IMR-90 (cell line): Measurements from ENCODE around the gene TRAF3IP1. TPM values are rescaled to one million over a fixed set of nuclear protein-coding genes. Genes with fewer than 3 reads are reported as not detected.

Experiments used
- ATAC-seq: fragments of 200-7000 bp; cut with Tn5 transposase; 2 replicates; pipeline ENCODE4 v1.9.1; 2020; ENCODE audit warnings: low read depth, mild to moderate bottlenecking, moderate library complexity
- BruUV-seq: library from RNA; stranded (reverse); fragments of 400-500 nt; replicated peaks from 2 replicates; lab custom pipeline; 2021; lab: Mats Ljungman, UMichigan
- CTCF ChIA-PET: fragments of 300-600 bp; formaldehyde crosslinking; extraction: SDS; loops from one replicate; lab custom pipeline; 2021; ENCODE audit warnings: antibody characterized with exemption; lab: Yijun Ruan, JAX
- POLR2A ChIA-PET: fragments of 300-600 bp; sonication (Branson Sonifier 250); formaldehyde crosslinking; loops from one replicate; lab custom pipeline; 2022; ENCODE audit warnings: antibody characterized with exemption; ENCODE audit not compliant: unreplicated experiment; lab: Charles Lee
- DNase-seq: peaks from one replicate; pipeline ENCODE4 v3.0.0; 2013
- H2AFZ ChIP-seq: replicated peaks from 2 replicates; pipeline ENCODE3; 2013; ENCODE audit warnings: low read length, mild to moderate bottlenecking; ENCODE audit not compliant: poor library complexity
- H2AK5ac ChIP-seq: 2 replicates; pipeline ENCODE4 v1.6.1; 2013; ENCODE audit warnings: low read depth, low read length, inconsistent platforms
- H2AK9ac ChIP-seq: replicated peaks from 2 replicates; pipeline ENCODE3; 2013; ENCODE audit warnings: mild to moderate bottlenecking, low read depth, low read length, moderate library complexity; ENCODE audit not compliant: poor library complexity
- H2BK120ac ChIP-seq: 2 replicates; pipeline ENCODE4 v1.6.1; 2013; ENCODE audit warnings: low read depth, low read length, inconsistent platforms
- H2BK15ac ChIP-seq: 3 replicates; pipeline ENCODE4 v1.6.1; 2013; ENCODE audit warnings: low read depth, low read length, inconsistent platforms
- H2BK20ac ChIP-seq: 2 replicates; pipeline ENCODE4 v1.6.1; 2013; ENCODE audit warnings: low read depth, mild to moderate bottlenecking, inconsistent platforms, low read length, moderate library complexity
- H2BK5ac ChIP-seq: 2 replicates; pipeline ENCODE4 v1.6.1; 2013; ENCODE audit warnings: mild to moderate bottlenecking, low read depth, low read length, inconsistent platforms; ENCODE audit not compliant: poor library complexity, severe bottlenecking
- H3K14ac ChIP-seq: replicated peaks from 2 replicates; pipeline ENCODE4 v1.6.1; 2013; ENCODE audit warnings: low read depth, low read length, inconsistent platforms
- H3K18ac ChIP-seq: 2 replicates; pipeline ENCODE4 v1.6.1; 2013; ENCODE audit warnings: low read depth, low read length, control low read depth
- H3K23ac ChIP-seq: 2 replicates; pipeline ENCODE4 v1.6.1; 2013; ENCODE audit warnings: low read depth, low read length, inconsistent platforms
- H3K27ac ChIP-seq: 2 replicates; pipeline ENCODE4 v1.5.1; 2013; ENCODE audit warnings: mild to moderate bottlenecking, control low read depth, low read length; ENCODE audit not compliant: insufficient read depth
- H3K27me3 ChIP-seq: 2 replicates; pipeline ENCODE4 v1.6.1; 2013; ENCODE audit warnings: low read length; ENCODE audit not compliant: control insufficient read depth, insufficient read depth
- H3K36me3 ChIP-seq: 2 replicates; pipeline ENCODE4 v1.6.1; 2013; ENCODE audit warnings: low read length, mixed read lengths; ENCODE audit not compliant: control insufficient read depth, insufficient read depth
- H3K4ac ChIP-seq: 2 replicates; pipeline ENCODE4 v1.6.1; 2013; ENCODE audit warnings: low read depth, low read length, inconsistent platforms
- H3K4me1 ChIP-seq: 2 replicates; pipeline ENCODE4 v1.6.1; 2013; ENCODE audit warnings: low read length, mixed read lengths; ENCODE audit not compliant: control insufficient read depth, insufficient read depth
- H3K4me2 ChIP-seq: 2 replicates; pipeline ENCODE4 v1.6.1; 2013; ENCODE audit warnings: low read depth, mild to moderate bottlenecking, control low read depth, low read length, moderate library complexity
- H3K4me3 ChIP-seq: 2 replicates; pipeline ENCODE4 v1.5.1; 2013; ENCODE audit warnings: low read depth, mild to moderate bottlenecking, control low read depth, low read length, moderate library complexity; ENCODE audit not compliant: insufficient read depth
- H3K56ac ChIP-seq: 2 replicates; pipeline ENCODE4 v1.6.1; 2013; ENCODE audit warnings: low read length, inconsistent platforms; ENCODE audit not compliant: insufficient read depth; ENCODE audit errors: extremely low read depth
- H3K79me1 ChIP-seq, 2 experiments: 2 replicates each; pipeline ENCODE4 v1.6.1; 2013; ENCODE audit warnings: low read length in 2 of 2, inconsistent platforms in 1 of 2, low read depth in 1 of 2
- H3K9ac ChIP-seq: 2 replicates; pipeline ENCODE4 v1.6.1; 2013; ENCODE audit warnings: low read depth, low read length, control low read depth
- H3K9me1 ChIP-seq: 2 replicates; pipeline ENCODE4 v1.6.1; 2013; ENCODE audit warnings: low read length, inconsistent platforms; ENCODE audit not compliant: insufficient read depth
- H3K9me3 ChIP-seq: 2 replicates; pipeline ENCODE4 v1.6.1; 2013; ENCODE audit warnings: low read length; ENCODE audit not compliant: control insufficient read depth, insufficient read depth
- H4K20me1 ChIP-seq: 2 replicates; pipeline ENCODE4 v1.6.1; 2013; ENCODE audit warnings: low read length, inconsistent platforms; ENCODE audit not compliant: insufficient read depth
- H4K5ac ChIP-seq: 2 replicates; pipeline ENCODE4 v1.6.1; 2013; ENCODE audit warnings: mild to moderate bottlenecking, low read depth, low read length, control low read depth
- H4K8ac ChIP-seq, 2 experiments: 2 replicates each; pipeline ENCODE4 v1.6.1; 2013; ENCODE audit warnings: low read depth in 2 of 2, low read length in 2 of 2, control low read depth in 1 of 2, inconsistent platforms in 1 of 2
- H4K91ac ChIP-seq: 2 replicates; pipeline ENCODE4 v1.6.1; 2013; ENCODE audit warnings: low read depth, low read length, inconsistent platforms; ENCODE audit not compliant: insufficient read depth
- BHLHE40 ChIP-seq: fragments of 150-350 bp; IDR thresholded peaks from 2 replicates; pipeline ENCODE4 v1.6.1; 2016; ENCODE audit warnings: mild to moderate bottlenecking, low read depth, low read length
- CEBPB ChIP-seq: IDR thresholded peaks from 2 replicates; pipeline ENCODE4 v1.6.1; 2012; ENCODE audit warnings: low read depth, low read length, improper control_type of control experiment
- FOS ChIP-seq: fragments of 150-350 bp; IDR thresholded peaks from 2 replicates; pipeline ENCODE4 v1.6.1; 2016; ENCODE audit warnings: low read depth, low read length
- MAZ ChIP-seq: IDR thresholded peaks from 2 replicates; pipeline ENCODE4 v1.6.1; 2012; ENCODE audit warnings: low read depth, mild to moderate bottlenecking, low read length, improper control_type of control experiment, moderate library complexity, borderline replicate concordance
- MXI1 ChIP-seq: IDR thresholded peaks from 2 replicates; pipeline ENCODE4 v1.6.1; 2012; ENCODE audit warnings: low read depth, mild to moderate bottlenecking, low read length, moderate library complexity, borderline replicate concordance
- POLR2A ChIP-seq: IDR thresholded peaks from 2 replicates; pipeline ENCODE4 v1.6.1; 2012; ENCODE audit warnings: mild to moderate bottlenecking, low read depth, low read length
- RAD21 ChIP-seq: IDR thresholded peaks from 2 replicates; pipeline ENCODE4 v1.6.1; 2012; ENCODE audit warnings: low read length, improper control_type of control experiment
- RCOR1 ChIP-seq: IDR thresholded peaks from 2 replicates; pipeline ENCODE4 v1.6.1; 2012; ENCODE audit warnings: mild to moderate bottlenecking, low read length, improper control_type of control experiment; ENCODE audit not compliant: insufficient replicate concordance
- WGBS, 2 experiments: methylation state at CpG; one replicate each; pipeline versions ENCODE4 v1.1.5 to v1.1.7; 2013; ENCODE audit warnings: missing lambda C conversion rate in 2 of 2; ENCODE audit not compliant: insufficient read length in 1 of 2; ENCODE audit errors: extremely low coverage in 2 of 2; 5-methylcytosine and 5-hydroxymethylcytosine counted together
- dilution Hi-C: fragments of 300-500 bp; cut with HindIII; formaldehyde crosslinking; loops from one replicate; pipeline ENCODE4 v1.14.3; 2018; ENCODE audit warnings: low sequenced_read_pairs; ENCODE audit not compliant: unreplicated experiment
- in situ Hi-C: fragments of 300-500 bp; cut with MboI; formaldehyde crosslinking; loops from 3 replicates; pipeline ENCODE4 v1.14.3; 2019; ENCODE audit warnings: low sequenced_read_pairs, inconsistent platforms, mixed read lengths
- intact Hi-C: fragments of 100-400 bp; cut with micrococcal nuclease; formaldehyde crosslinking; loops from 2 replicates; pipeline ENCODE4 v1.10.0; 2022
- polyA plus RNA-seq, 3 experiments: library from polyadenylated mRNA; depleted of rRNA; stranded (reverse); fragments of >200 nt; gene quantifications; 2 replicates each; pipeline ENCODE4 v1.2.3, GENCODE V29; 2012; ENCODE audit warnings: low replicate concordance in 1 of 3
- total RNA-seq: library from RNA; depleted of rRNA; stranded (reverse); fragments of >200 nt; gene quantifications from 2 replicates; pipeline ENCODE4 v1.2.3, GENCODE V29; 2012
- TF ChIP-seq, protein P1 (sequence below): conservative IDR thresholded peaks from 2 replicates; pipeline ENCODE4 v1.5.1; 2012; ENCODE audit warnings: mild to moderate bottlenecking, low read depth, low read length, improper control_type of control experiment
- TF ChIP-seq, protein P2 (sequence below): fragments of 150-350 bp; IDR thresholded peaks from 2 replicates; pipeline ENCODE4 v1.6.1; 2016; ENCODE audit warnings: low read depth, mild to moderate bottlenecking, low read length, moderate library complexity, borderline replicate concordance

TRAF3IP1 gene
- total and polyA plus RNA-seq, 2 of the 4 experiments (the other 2 are of a cell fraction), result 5.9 to 8.3 TPM

DNA sequence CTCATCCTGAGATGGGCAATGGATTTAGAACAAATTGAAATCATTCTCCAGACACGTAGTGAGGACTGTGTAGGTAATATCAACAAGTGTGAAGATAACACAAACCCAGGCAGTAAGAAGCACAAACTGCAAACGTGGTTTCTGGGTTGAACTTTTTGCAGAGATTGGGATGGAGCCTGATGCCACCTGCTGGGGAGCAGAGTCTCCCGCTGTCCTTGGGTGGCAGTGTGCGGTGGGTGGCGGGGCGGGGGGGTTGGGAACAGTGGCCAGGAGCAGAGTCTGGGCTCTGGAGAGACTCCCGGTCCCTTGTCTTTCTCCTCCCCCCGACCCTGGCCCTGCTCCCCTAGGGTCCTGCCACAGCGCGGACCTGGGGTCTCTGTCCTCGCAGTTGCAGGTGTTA is 19.5 kb downstream of the TRAF3IP1 start:
- Histone ChIP-seq H2BK5ac (no peak overlapping the region), H3K4me1 (no peaks in the 10 kb centered on the region), H3K4me3 (no peak overlapping the region), H4K5ac (no peak overlapping the region), H3K18ac (no peak overlapping the region), H3K14ac (no peak overlapping the region), H4K91ac (no peak overlapping the region), H2AFZ (no peak overlapping the region), H2BK20ac (no peak overlapping the region), H3K27ac (no peak overlapping the region), H2BK120ac (no peak overlapping the region), H4K20me1 (peaks cover 5% of the 10 kb centered on the region), H3K4ac (no peak overlapping the region), H3K9ac (no peak overlapping the region), H3K23ac (no peak overlapping the region), H3K9me3 (no peaks in the 10 kb centered on the region), H3K9me1 (peaks cover 3% of the 10 kb centered on the region; the same call in 1 of the 2 replicates), H2AK5ac (no peak overlapping the region), H3K79me1 (peaks cover 7 to 10% of the 10 kb centered on the region in 2 experiments; a peak in 3 of 4 replicates), H3K56ac (no peak overlapping the region), H2AK9ac (no peak overlapping the region), H3K36me3 (peaks cover 12% of the 10 kb centered on the region), H4K8ac (no peak overlapping the region), H3K4me2 (no peak overlapping the region), H2BK15ac (no peak overlapping the region), H3K27me3 (no peaks in the 10 kb centered on the region)
- no TSS peak for BruUV-seq
- DNase-seq (no peak), ATAC-seq (no peak)
- intact Hi-C loops, result no loop called here
- ChIA-PET POLR2A (no interaction called here), CTCF (no interaction called here)
- in situ Hi-C loops, result no loop called here
- TF ChIP-seq POLR2A, result no peak
- no peak for TF ChIP-seq RAD21
- TF ChIP-seq, protein P1, sequence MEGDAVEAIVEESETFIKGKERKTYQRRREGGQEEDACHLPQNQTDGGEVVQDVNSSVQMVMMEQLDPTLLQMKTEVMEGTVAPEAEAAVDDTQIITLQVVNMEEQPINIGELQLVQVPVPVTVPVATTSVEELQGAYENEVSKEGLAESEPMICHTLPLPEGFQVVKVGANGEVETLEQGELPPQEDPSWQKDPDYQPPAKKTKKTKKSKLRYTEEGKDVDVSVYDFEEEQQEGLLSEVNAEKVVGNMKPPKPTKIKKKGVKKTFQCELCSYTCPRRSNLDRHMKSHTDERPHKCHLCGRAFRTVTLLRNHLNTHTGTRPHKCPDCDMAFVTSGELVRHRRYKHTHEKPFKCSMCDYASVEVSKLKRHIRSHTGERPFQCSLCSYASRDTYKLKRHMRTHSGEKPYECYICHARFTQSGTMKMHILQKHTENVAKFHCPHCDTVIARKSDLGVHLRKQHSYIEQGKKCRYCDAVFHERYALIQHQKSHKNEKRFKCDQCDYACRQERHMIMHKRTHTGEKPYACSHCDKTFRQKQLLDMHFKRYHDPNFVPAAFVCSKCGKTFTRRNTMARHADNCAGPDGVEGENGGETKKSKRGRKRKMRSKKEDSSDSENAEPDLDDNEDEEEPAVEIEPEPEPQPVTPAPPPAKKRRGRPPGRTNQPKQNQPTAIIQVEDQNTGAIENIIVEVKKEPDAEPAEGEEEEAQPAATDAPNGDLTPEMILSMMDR, result no peak
- TF ChIP-seq, protein P2, sequence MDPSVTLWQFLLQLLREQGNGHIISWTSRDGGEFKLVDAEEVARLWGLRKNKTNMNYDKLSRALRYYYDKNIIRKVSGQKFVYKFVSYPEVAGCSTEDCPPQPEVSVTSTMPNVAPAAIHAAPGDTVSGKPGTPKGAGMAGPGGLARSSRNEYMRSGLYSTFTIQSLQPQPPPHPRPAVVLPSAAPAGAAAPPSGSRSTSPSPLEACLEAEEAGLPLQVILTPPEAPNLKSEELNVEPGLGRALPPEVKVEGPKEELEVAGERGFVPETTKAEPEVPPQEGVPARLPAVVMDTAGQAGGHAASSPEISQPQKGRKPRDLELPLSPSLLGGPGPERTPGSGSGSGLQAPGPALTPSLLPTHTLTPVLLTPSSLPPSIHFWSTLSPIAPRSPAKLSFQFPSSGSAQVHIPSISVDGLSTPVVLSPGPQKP, result no peak
- no peak for TF ChIP-seq FOS
- no peak for TF ChIP-seq BHLHE40
- TF ChIP-seq MAZ, result no peak
- no peak for TF ChIP-seq RCOR1
- TF ChIP-seq MXI1, result no peak
- TF ChIP-seq CEBPB, result no peak
- WGBS, 2 experiments, result 62% methylated on average over 2 of the region's 11 CpGs; no CpG with 5 or more reads in 1 of the 2 experiments
- dilution Hi-C loops, result no loop called here
